SK-N-SH (cell line): ENCODE results near the gene ZNF793.

ENCODE experiments used
- ELF1 ChIP-seq: IDR thresholded peaks from 2 replicates; pipeline ENCODE4 v1.4.0; 2012
- EZH2phosphoT487 ChIP-seq: fragments of 200-600 bp; sonication (generic); IDR thresholded peaks from 2 replicates; pipeline ENCODE4 v1.6.1; 2017; ENCODE audit warnings: low read depth, mixed run types, mild to moderate bottlenecking, antibody characterized with exemption, moderate library complexity, borderline replicate concordance
- GABPA ChIP-seq: IDR thresholded peaks from 2 replicates; pipeline ENCODE4 v1.4.0; 2012; ENCODE audit warnings: low read depth, mild to moderate bottlenecking
- JUND ChIP-seq: IDR thresholded peaks from 2 replicates; pipeline ENCODE4 v1.4.0; 2012
- MAX ChIP-seq: IDR thresholded peaks from 2 replicates; pipeline ENCODE4 v1.4.0; 2012; ENCODE audit warnings: low read depth
- PBX3 ChIP-seq: IDR thresholded peaks from 2 replicates; pipeline ENCODE4; 2012
- POLR2AphosphoS5 ChIP-seq: IDR thresholded peaks from 2 replicates; pipeline ENCODE4 v1.6.1; 2012; ENCODE audit warnings: low read depth, low read length
- SIN3A ChIP-seq: IDR thresholded peaks from 2 replicates; pipeline ENCODE4 v1.6.1; 2012; ENCODE audit warnings: low read depth, mild to moderate bottlenecking, low read length, moderate library complexity, borderline replicate concordance
- SMC3 ChIP-seq: IDR thresholded peaks from 2 replicates; pipeline ENCODE4 v1.6.1; 2012; ENCODE audit warnings: low read depth, low read length, improper control_type of control experiment
- TAF1 ChIP-seq: IDR thresholded peaks from 2 replicates; pipeline ENCODE4 v1.6.1; 2012; ENCODE audit warnings: low read depth, mild to moderate bottlenecking, low read length, moderate library complexity, borderline replicate concordance
- TCF12 ChIP-seq: IDR thresholded peaks from 2 replicates; pipeline ENCODE4 v1.4.0; 2012
- YY1 ChIP-seq: IDR thresholded peaks from 2 replicates; pipeline ENCODE4 v1.4.0; 2012; ENCODE audit warnings: low read depth, mild to moderate bottlenecking
- TF ChIP-seq, protein P1 (sequence below): fragments of 200-600 bp; sonication (generic); IDR thresholded peaks from 2 replicates; pipeline ENCODE4 v1.6.1; 2017; ENCODE audit warnings: antibody characterized with exemption, mild to moderate bottlenecking, moderate library complexity

DNA sequence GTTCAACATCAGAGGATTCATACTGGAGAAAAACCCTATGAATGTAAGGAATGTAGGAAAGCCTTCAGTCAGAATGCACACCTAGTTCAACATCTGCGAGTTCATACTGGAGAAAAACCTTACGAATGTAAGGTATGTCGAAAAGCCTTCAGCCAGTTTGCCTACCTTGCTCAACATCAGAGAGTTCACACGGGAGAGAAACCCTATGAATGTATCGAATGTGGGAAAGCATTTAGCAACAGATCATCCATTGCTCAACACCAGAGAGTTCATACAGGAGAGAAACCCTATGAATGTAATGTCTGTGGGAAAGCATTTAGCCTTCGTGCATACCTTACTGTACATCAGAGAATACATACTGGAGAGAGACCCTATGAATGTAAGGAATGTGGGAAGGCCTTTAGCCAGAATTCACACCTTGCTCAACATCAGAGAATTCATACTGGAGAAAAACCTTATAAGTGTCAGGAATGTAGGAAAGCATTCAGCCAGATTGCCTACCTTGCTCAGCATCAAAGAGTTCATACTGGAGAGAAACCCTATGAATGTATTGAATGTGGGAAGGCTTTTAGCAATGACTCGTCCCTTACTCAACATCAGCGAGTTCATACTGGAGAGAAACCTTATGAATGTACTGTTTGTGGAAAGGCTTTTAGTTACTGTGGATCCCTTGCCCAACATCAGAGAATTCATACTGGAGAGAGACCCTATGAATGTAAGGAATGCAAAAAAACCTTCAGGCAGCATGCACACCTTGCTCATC is 22.2 kb upstream of the ZNF793 start:
- TF ChIP-seq JUND (no peak), POLR2AphosphoS5 (no peak), ELF1 (no peak), TAF1 (no peak), MAX (no peak), EZH2phosphoT487 (no peak), SIN3A (no peak), GABPA (no peak), SMC3 (no peak), YY1 (no peak), PBX3 (no peak), TCF12 (no peak)
- TF ChIP-seq, protein P1, sequence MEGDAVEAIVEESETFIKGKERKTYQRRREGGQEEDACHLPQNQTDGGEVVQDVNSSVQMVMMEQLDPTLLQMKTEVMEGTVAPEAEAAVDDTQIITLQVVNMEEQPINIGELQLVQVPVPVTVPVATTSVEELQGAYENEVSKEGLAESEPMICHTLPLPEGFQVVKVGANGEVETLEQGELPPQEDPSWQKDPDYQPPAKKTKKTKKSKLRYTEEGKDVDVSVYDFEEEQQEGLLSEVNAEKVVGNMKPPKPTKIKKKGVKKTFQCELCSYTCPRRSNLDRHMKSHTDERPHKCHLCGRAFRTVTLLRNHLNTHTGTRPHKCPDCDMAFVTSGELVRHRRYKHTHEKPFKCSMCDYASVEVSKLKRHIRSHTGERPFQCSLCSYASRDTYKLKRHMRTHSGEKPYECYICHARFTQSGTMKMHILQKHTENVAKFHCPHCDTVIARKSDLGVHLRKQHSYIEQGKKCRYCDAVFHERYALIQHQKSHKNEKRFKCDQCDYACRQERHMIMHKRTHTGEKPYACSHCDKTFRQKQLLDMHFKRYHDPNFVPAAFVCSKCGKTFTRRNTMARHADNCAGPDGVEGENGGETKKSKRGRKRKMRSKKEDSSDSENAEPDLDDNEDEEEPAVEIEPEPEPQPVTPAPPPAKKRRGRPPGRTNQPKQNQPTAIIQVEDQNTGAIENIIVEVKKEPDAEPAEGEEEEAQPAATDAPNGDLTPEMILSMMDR: no peak
